HG02759 (cell line): ENCODE measurements around the gene SLCO4A1.
A peak's percentile ranks its signal among the peaks of the same experiment; 100 is the strongest.

Experiments used
- ATAC-seq: cut with Tn5 transposase; IDR thresholded peaks from one replicate; pipeline ENCODE4 v1.9.1; 2021; ENCODE audit warnings: mild to moderate bottlenecking, moderate library complexity; ENCODE audit not compliant: unreplicated experiment

SLCO4A1 gene

DNA sequence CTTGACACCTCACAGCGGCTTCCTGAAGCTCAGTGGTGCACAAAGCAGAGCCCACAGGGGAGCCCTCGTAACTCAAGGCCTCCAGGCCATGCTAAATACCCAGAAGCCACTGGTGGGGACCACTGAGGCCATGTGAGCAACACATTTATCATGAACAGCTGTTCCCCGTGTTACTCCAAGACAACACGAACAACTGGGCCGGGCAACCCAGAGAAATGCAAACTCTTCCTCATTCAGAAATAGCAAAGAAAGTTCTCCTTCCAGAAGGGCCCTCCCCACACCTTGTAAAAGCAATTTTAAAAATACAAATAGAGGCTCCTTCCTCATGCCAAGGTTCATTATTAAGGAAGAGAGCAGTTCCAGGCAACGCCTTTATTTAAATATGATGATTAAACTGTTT, 36.3 kb upstream of the SLCO4A1 start:
- no peak for ATAC-seq

DNA sequence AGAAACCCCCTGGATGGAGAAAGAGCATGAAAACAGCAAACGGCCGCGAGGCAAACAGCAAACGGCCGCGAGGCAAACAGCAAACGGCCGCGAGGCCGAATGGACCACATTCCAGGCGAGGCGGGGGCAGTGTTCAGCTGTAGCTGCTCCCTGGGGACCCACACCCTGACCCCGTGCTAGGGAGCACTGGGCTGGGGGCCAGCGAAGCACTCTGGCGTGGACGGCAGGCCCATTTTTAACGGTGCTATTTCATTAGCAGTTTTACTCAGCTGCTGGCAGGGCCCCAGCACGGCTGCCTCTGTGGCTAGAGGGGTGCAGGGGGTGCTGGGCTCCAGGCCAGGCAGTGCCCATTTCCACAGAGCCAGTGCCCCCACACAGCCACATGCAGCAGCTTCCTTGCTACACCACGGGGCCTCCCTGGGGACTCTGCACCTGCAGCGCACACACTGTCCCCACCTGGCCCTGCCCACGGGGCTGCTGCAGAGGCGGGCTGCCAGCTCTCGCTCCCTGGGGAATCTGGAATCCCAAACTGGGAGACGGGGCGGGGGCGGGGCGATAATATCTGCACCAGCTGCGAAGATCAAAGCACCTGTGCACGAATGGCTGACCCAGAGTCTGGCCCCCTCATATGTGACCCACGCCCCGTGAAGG, 35.6 kb upstream of the SLCO4A1 start:
- ATAC-seq = no peak

DNA sequence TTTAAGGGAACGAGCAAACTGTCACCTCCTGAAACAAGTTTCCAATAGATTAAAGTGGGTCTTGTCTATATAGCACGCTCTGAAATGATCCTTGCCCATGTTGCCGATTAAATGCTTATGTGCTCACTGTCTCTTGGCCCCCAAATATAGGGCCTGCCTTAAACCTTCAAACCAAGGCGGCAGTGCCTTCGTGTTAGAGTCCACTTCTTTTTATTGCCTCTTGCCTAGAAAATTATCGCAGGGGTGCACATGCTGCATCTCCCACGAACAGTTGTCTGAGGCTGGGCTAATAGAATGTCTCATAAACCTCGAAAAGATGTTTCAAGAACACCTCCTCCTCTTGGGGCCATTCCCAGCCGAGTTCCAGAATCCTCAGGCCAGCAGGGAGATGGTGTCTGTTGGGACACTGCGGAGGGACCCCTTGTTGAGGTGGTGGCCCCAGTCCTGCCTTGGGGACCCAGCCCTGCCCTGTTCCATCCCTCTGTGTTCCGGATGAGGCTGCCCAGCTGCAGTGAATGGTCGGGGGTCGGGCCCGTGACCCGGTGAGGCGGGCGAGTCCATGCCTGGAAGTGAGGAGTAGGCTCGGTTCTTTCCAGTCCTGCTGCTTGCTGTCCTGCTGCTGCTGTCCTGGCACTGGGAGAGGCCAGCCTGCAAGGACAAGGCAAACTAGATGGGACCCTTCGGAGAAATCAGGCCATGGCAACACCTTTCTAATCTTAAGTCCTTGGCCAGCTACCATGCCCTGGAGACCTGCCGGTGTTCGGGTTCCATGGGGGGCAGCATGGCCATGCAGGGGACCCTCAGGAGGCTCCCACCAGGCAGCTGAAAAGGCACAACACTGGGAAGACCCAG, 34.7 kb upstream of the SLCO4A1 start:
- no peak for ATAC-seq

DNA sequence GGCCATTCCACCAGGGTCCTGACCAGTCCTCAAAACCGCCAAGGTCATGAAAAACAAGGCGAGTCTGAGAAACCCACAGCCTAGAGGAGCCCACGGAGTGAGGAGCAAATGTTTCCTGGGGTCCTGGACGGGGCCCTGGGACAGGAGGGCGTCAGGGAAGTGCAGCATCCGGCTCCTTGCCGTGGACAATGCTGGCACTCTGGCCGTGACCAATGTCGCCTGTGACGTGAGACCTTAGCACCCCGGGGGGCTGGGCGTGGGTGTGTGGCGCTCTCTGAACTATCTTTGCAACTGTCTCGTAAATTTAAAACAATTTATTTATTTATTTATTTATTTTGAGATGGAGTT, 34.1 kb upstream of the SLCO4A1 start:
- no peak for ATAC-seq

- ATAC-seq = no peak
Measured at GRCh38 chr20:62609279-62609720, 33.0 kb upstream of the SLCO4A1 start.

- no peak for ATAC-seq
Measured at GRCh38 chr20:62609811-62610757, 32.2 kb upstream of the SLCO4A1 start.

- ATAC-seq = no peak
Measured at GRCh38 chr20:62611012-62611411, 31.3 kb upstream of the SLCO4A1 start.

DNA sequence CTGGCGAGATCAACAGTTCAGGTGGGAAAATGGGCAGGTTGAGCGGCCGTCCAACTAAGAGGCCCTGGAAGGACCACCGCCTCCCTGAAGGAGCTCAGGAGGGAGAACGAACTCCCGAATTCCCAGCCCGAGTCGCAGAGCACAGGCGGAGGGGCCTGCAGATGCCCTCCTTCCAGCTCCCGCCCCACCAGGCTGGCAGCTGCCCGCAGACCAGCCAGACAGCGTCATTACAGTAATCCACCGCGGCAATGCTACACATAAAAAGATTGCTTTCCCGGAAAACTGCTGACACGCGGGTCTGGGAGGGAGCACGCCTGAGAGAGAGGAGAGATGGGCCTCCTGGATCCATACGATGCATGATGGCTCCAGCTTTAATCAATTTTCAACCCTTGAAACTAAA, 30.5 kb upstream of the SLCO4A1 start:
- ATAC-seq = no peak

GRCh38 chr20:62614085-62614960, 28.0 kb upstream of the SLCO4A1 start:
- ATAC-seq = no peak

- ATAC-seq = no peak
Measured at GRCh38 chr20:62614961-62615680, 27.2 kb upstream of the SLCO4A1 start.

DNA sequence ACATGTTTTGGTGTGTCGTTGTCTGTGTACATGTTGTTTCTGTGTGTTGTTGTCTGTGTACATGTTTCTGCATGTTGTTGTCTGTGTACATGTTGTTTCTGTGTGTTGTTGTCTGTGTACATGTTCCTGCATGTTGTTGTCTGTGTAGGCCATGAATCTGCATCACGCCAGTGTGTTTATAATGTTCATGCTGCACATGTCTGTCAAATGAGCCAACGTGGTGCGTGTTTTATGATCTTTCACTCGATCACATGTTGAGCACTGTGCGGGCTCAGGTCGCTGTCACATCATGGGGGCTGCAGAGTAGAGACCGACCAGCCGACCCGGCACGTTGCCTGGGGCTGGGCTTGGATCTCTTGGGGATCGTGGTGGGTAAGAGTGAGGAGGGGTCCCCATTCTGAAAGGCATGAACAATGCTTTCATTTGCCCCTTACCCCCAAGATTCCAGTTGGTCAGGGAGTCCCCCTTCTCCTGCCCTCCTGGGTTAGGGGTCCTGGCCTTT, 26.5 kb upstream of the SLCO4A1 start:
- no peak for ATAC-seq

DNA sequence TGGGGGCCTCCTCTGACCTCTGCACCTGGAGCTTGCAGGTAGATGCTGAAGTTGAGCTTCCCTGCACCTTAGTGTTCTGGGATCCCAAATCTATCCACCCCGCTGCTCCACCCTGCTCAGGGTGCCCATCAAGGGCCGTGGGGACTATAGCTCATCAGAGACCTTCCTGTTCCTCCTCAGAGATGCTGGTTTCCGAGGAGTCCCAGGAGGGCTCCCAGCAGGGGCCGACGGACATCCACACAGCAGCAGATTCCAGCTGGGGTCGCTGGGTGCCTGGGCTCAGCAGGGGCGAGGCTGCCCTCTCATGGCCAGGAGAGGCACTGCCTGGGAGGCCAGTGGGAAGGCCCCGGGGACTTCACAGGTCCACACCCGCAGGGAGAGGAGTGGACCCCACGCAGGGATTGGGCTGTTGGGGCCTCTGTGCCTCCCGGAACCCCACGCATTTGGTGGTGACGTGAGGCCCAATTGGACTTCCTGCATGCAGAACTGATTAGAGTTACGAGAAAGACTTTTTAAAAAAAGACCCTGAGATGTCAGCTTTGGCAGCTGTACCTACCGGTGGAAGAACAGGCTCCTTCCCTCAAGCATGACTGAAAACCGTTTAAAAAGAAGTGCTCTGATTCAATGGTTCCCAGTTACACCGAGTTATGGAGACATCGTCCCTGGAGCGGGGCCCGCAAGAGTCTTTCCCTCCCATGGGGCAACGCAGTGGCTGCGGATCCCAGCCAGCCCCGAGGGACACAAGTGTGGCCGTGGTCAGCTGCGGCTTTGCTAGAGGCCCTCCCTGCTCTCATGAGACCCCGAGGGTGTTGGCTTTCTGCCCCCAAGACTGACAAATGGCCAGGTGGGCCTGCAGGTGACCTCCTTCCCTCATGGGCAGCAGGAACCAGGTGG, 25.3 kb upstream of the SLCO4A1 start:
- peak; percentile 59 for ATAC-seq

GRCh38 chr20:62617711-62618483, 24.4 kb upstream of the SLCO4A1 start:
- ATAC-seq = peak; percentile 38

DNA sequence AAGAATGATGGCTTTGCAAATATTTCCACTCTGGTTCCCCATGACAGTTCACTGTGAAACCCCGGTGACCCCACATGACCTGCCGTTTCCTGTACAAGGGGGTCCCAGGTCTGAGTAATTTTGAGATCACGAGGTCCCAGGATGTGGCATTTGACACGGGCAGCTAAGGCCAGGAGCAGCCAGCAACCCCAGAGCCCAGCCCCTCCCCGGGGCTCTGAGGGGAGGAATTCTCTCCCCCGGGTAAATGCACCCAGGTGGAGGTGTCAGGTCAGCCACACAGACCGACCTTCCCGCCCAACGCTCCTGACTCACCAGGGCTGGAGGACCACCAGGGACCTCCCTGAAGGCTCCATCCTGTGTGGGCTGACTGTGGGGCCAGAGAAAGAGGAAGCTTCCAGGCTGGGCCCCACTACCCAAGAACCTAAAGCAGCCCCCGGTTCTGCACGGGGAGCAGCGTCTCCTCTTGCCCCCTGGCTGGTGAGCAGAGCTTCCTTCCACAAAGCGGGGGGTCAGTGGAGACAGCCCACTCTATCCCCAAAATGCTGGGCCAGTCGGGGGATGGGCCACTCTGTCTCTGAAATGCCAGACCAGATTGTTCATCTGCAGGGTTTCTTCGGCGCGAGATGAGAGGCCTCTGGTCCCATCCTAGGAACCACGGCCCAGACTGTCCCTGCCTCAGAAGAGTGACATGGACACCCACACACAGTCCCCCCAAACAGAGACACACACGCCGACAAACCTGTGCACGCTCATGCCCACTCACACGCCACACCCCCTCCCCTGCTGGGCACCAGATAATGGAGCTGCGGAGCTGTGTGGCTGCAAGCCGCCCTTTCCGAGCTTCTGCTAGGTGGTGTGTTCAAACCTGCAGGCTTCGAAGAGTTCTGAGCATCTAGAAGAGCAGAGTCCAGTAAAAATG, 23.4 kb upstream of the SLCO4A1 start:
- peak; percentile 55 for ATAC-seq

DNA sequence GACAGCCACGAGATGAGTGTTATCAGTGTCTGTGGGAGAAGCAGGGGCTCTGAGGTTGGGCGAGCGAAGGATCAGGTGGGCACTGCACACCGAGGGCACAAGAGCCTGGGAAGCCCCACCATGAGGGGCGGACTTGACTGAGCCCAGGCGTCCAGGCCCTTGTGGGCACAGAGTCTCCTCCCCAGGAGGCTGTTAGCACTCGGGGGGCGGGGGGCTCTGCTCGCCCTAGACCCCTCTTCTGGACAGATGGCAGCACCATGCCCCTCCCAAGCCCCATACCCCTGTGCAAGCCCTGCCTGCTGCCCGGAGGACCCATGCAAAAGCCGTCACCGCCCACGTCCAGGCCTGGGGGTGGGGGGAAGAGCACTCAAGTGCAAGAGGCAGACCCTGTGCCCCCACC, 21.7 kb upstream of the SLCO4A1 start:
- no peak for ATAC-seq

DNA sequence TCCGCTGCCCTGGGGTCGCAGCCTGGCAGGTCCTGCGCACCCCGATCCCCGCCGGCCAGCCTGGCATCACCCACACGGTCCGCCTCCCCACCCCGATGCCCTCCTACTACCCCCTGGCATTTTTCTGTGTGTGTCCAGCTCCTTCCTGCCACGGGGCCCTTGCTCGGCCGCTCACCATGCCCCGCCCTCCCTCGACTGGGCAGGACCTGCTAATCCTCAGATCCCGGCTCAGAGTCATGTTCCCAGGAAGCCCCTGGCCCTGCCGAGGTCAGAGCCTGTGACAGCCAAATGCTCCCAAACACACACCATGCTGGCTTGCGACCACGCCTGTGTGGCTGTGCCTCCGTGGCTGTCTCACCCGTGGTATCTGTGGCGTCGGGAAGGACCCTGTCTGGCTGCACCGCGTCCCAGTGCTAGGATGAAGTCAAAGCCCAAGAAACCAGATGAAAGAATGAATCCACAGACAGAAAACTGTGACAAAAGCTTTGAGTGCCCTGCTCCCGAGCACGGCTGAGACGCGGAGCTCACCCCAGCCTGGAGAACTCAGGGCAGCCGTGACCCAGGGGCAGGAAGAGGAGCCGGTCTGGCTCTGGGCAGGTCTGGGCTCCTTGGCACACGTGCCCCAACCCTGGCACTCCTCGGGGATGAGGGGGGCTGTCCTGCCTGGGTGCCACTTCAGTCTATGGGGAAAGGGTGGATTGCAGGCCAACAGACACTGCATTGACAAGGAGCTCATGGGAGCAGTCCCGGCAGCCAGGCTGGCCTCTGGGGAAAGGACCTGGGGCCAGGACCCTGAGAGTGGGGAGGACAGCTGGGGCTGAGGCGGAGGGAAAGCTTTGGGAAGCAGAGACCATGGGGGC, 20.8 kb upstream of the SLCO4A1 start:
- no peak for ATAC-seq
